Activated CD8-positive, alpha-beta memory T cell treated with anti-CD3 and anti-CD28 coated beads, Interleukin-2, amount 50 U/mL, for 1 hour (primary cell): ENCODE results near the gene BORCS8.
"Not testable (repeated sequence)": the region's sequence is repeated elsewhere in the genome, so short reads cannot be mapped to it uniquely, and the experiment has no call there.

Experiments used
- DNase-seq: peaks from one replicate; pipeline ENCODE4 v3.0.0-alpha.2; 2020; ENCODE audit errors: extremely low read depth

BORCS8 gene

GRCh38 chr19:19148504-19148903 lies 43.4 kb downstream of the BORCS8 start:
- DNase-seq = not testable (repeated sequence)

GRCh38 chr19:19147344-19147743 lies 44.6 kb downstream of the BORCS8 start:
- DNase-seq = no peak

GRCh38 chr19:19146865-19147264 lies 45.1 kb downstream of the BORCS8 start:
- DNase-seq = no peak

GRCh38 chr19:19145684-19146608 lies 46.0 kb downstream of the BORCS8 start:
- peak; percentile 32 for DNase-seq

GRCh38 chr19:19145281-19145680 lies 46.7 kb downstream of the BORCS8 start:
- no peak for DNase-seq

- no peak for DNase-seq
Observed at GRCh38 chr19:19142347-19142746, 49.6 kb downstream of the BORCS8 start.

- DNase-seq = no peak
Observed at GRCh38 chr19:19140476-19140875, 51.5 kb downstream of the BORCS8 start.

- no peak for DNase-seq
Observed at GRCh38 chr19:19139876-19140229, 52.1 kb downstream of the BORCS8 start.

GRCh38 chr19:19138109-19138981 lies 53.6 kb downstream of the BORCS8 start, which contains the start of gene TMEM161A:
Gene TMEM161A (minus strand): TSS chr19:19138478. CDS start chr19:19138428, 50 bp downstream.
- peak; percentile 89 for DNase-seq

- no peak for DNase-seq
Observed at GRCh38 chr19:19137556-19138108, 54.3 kb downstream of the BORCS8 start.

- DNase-seq = not testable (repeated sequence)
Observed at GRCh38 chr19:19135713-19136112, 56.2 kb downstream of the BORCS8 start.

GRCh38 chr19:19134687-19135158 lies 57.2 kb downstream of the BORCS8 start:
- no peak for DNase-seq

- no peak for DNase-seq
Observed at GRCh38 chr19:19133985-19134384, 58.0 kb downstream of the BORCS8 start.

GRCh38 chr19:19132912-19133311 lies 59.0 kb downstream of the BORCS8 start:
- no peak for DNase-seq

- DNase-seq = no peak
Observed at GRCh38 chr19:19131989-19132388, 60.0 kb downstream of the BORCS8 start.
